Keratinocyte (primary cell): Measurements from ENCODE around the gene OLFM2. TPM values are rescaled to one million over a fixed set of nuclear protein-coding genes. Genes with fewer than 3 reads are reported as not detected.
"Not testable (repeated sequence)": the region's sequence is repeated elsewhere in the genome, so short reads cannot be mapped to it uniquely, and the experiment has no call there.

Experiments
- DNase-seq: peaks from one replicate; pipeline ENCODE4 v3.0.0-alpha.2; 2011; ENCODE audit warnings: low read depth, missing footprints, low spot score
- FAIRE-seq: peaks from 2 replicates; lab custom pipeline; 2011; peaks lifted over from hg19 to GRCh38; lab: Jason Lieb, UNC
- H2AFZ ChIP-seq: 2 replicates; pipeline ENCODE4 v1.6.0; 2012; ENCODE audit warnings: low read length, control low read depth, inconsistent platforms; ENCODE audit not compliant: control insufficient read depth
- H3K27ac ChIP-seq: 2 replicates; pipeline ENCODE4 v1.5.1; 2011; ENCODE audit warnings: low read length; ENCODE audit not compliant: control insufficient read depth, insufficient read depth
- H3K27me3 ChIP-seq: 3 replicates; pipeline ENCODE4 v1.6.0; 2011; ENCODE audit warnings: low read length; ENCODE audit not compliant: control insufficient read depth, insufficient read depth; ENCODE audit errors: extremely low read depth
- H3K36me3 ChIP-seq, 2 experiments: 2 replicates in 1 of 2; 3 replicates in 1 of 2; pipeline ENCODE4 v1.5.1; 2011; ENCODE audit warnings: low read length in 2 of 2, mild to moderate bottlenecking in 1 of 2; ENCODE audit not compliant: control insufficient read depth in 2 of 2, insufficient read depth in 2 of 2; ENCODE audit errors: extremely low read depth in 1 of 2
- H3K4me1 ChIP-seq: 3 replicates; pipeline ENCODE4 v1.5.1; 2011; ENCODE audit warnings: low read length; ENCODE audit not compliant: control insufficient read depth, insufficient read depth; ENCODE audit errors: extremely low read depth
- H3K4me2 ChIP-seq: 3 replicates; pipeline ENCODE4 v1.6.0; 2011; ENCODE audit warnings: low read depth, low read length; ENCODE audit not compliant: control insufficient read depth, insufficient read depth; ENCODE audit errors: extremely low read depth
- H3K4me3 ChIP-seq, 3 experiments: fragments of 200-600 bp in 1 of 3; sonication (generic) in 1 of 3; 2 replicates in 2 of 3; 3 replicates in 1 of 3; pipeline ENCODE4 v1.5.1; 2011 to 2016; ENCODE audit warnings: low read length in 3 of 3, mild to moderate bottlenecking in 3 of 3, control low read depth in 2 of 3, inconsistent platforms in 1 of 3, low read depth in 1 of 3, mixed read lengths in 1 of 3, mixed run types in 1 of 3, moderate library complexity in 1 of 3; ENCODE audit not compliant: control insufficient read depth in 2 of 3, insufficient read depth in 2 of 3; ENCODE audit errors: extremely low read depth in 1 of 3
- H3K79me2 ChIP-seq: 2 replicates; pipeline ENCODE4 v1.6.0; 2012; ENCODE audit warnings: low read length; ENCODE audit not compliant: control insufficient read depth, insufficient read depth
- H3K9ac ChIP-seq: 3 replicates; pipeline ENCODE4 v1.6.0; 2011; ENCODE audit warnings: low read length; ENCODE audit not compliant: control insufficient read depth, insufficient read depth; ENCODE audit errors: extremely low read depth
- H3K9me1 ChIP-seq: 3 replicates; pipeline ENCODE4 v1.6.0; 2011; ENCODE audit warnings: low read length; ENCODE audit not compliant: control insufficient read depth, insufficient read depth; ENCODE audit errors: extremely low read depth
- H3K9me3 ChIP-seq: 2 replicates; pipeline ENCODE4 v1.5.1; 2012; ENCODE audit warnings: low read depth, low read length; ENCODE audit not compliant: control insufficient read depth
- H4K20me1 ChIP-seq: 3 replicates; pipeline ENCODE4 v1.6.0; 2011; ENCODE audit warnings: low read length; ENCODE audit not compliant: control insufficient read depth, insufficient read depth; ENCODE audit errors: extremely low read depth
- EZH2 ChIP-seq: IDR thresholded peaks from one replicate; pipeline ENCODE4 v1.6.1; 2012; ENCODE audit warnings: inconsistent platforms, mild to moderate bottlenecking, low read length, moderate library complexity
- dilution Hi-C: fragments of 300-500 bp; cut with MboI; formaldehyde crosslinking; loops from one replicate; pipeline ENCODE4 v1.7.0; 2020; ENCODE audit warnings: low sequenced_read_pairs; ENCODE audit not compliant: extremely low pct_ligation_motif_present
- polyA plus RNA-seq, 5 experiments: library from polyadenylated mRNA; depleted of rRNA in 3 of 5; stranded (reverse) in 3 of 5; stranded (forward) in 1 of 5; unstranded in 1 of 5; fragments of >200 nt; gene quantifications; 1 replicate in 1 of 5; 2 replicates in 3 of 5; 3 replicates in 1 of 5; pipeline versions ENCODE4 v1.2.1 to v1.2.3, GENCODE V29; 2011 to 2012; ENCODE audit warnings: missing spikeins in 2 of 5, low read depth in 1 of 5, low replicate concordance in 1 of 5
- TF ChIP-seq, protein P1 (sequence below), 3 experiments: IDR thresholded peaks in 1 of 3; conservative IDR thresholded peaks in 1 of 3; optimal IDR thresholded peaks in 1 of 3; 2 replicates in 2 of 3; 3 replicates in 1 of 3; pipeline versions ENCODE3 to v1.5.1; 2011; ENCODE audit warnings: low read length in 3 of 3, mild to moderate bottlenecking in 3 of 3, moderate library complexity in 2 of 3, control low read depth in 1 of 3, inconsistent platforms in 1 of 3; ENCODE audit not compliant: insufficient read depth in 2 of 3; ENCODE audit errors: extremely low read depth in 1 of 3

The OLFM2 gene
- polyA plus RNA-seq, 1 donor (not counting 4 experiments of a cell fraction or from before 2014, with no cell fraction given) = 5.3 TPM

DNA sequence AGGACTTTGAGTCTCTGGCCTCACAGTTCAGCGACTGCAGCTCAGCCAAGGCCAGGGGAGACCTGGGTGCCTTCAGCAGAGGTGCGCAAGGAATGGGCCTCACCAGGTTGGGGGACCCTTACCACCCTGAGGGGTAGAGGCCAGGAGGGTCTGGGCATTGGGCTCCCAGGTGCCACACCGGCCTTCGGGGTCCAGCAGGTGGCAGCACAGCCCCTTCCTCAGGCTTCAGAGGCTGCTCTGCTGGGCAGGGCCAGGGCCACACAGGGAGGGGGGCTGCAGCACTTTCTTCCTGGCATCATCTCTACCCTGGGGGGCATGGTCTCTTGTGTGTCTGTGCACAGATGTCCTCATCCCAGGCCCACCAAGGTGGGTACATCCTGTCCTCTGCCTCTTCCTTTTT, 88.3 kb downstream of the OLFM2 start:
- dilution Hi-C loops = no loop called here
- Histone ChIP-seq H3K4me2 (no peak overlapping the region), H4K20me1 (no peaks in the 10 kb centered on the region), H3K4me3 (no peak overlapping the region), H3K4me1 (peaks cover 14% of the 10 kb centered on the region), H3K9ac (no peak overlapping the region), H3K9me1 (no peaks in the 10 kb centered on the region), H3K9me3 (no peaks in the 10 kb centered on the region), H3K36me3 (peaks cover 21 to 24% of the 10 kb centered on the region in 2 experiments), H3K27me3 (no peaks in the 10 kb centered on the region), H3K79me2 (peaks cover 3% of the 10 kb centered on the region), H2AFZ (no peak overlapping the region), H3K27ac (no peak overlapping the region)
- no peak for DNase-seq
- FAIRE-seq = no peak
- TF ChIP-seq, protein P1, sequence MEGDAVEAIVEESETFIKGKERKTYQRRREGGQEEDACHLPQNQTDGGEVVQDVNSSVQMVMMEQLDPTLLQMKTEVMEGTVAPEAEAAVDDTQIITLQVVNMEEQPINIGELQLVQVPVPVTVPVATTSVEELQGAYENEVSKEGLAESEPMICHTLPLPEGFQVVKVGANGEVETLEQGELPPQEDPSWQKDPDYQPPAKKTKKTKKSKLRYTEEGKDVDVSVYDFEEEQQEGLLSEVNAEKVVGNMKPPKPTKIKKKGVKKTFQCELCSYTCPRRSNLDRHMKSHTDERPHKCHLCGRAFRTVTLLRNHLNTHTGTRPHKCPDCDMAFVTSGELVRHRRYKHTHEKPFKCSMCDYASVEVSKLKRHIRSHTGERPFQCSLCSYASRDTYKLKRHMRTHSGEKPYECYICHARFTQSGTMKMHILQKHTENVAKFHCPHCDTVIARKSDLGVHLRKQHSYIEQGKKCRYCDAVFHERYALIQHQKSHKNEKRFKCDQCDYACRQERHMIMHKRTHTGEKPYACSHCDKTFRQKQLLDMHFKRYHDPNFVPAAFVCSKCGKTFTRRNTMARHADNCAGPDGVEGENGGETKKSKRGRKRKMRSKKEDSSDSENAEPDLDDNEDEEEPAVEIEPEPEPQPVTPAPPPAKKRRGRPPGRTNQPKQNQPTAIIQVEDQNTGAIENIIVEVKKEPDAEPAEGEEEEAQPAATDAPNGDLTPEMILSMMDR (optimal IDR thresholded peaks at IDR 0.05 in 1 of 3, IDR thresholded peaks at IDR 0.05 in 1 of 3, conservative IDR thresholded peaks at IDR 0.05 in 1 of 3; ENCODE audit: extremely low read depth in 1 of 3, insufficient read depth in 2 of 3, low read length in 3 of 3) = peak; percentile 46 to 70 (median 67)
- TF ChIP-seq EZH2 = no peak

GRCh38 chr19:9847087-9847671, 89.1 kb downstream of the OLFM2 start:
- Histone ChIP-seq H4K20me1 (no peaks in the 10 kb centered on the region), H3K36me3 (peaks cover 21 to 32% of the 10 kb centered on the region in 2 experiments), H3K4me2 (peak overlapping the region; percentile 32), H3K4me3 (no peak overlapping the region), H3K79me2 (peaks cover 3% of the 10 kb centered on the region), H3K4me1 (peaks cover 14% of the 10 kb centered on the region), H2AFZ (peak overlapping the region; percentile 65), H3K9me1 (no peaks in the 10 kb centered on the region), H3K9ac (peak overlapping the region; percentile 65), H3K27ac (peak overlapping the region; percentile 89), H3K9me3 (no peaks in the 10 kb centered on the region), H3K27me3 (no peaks in the 10 kb centered on the region)
- DNase-seq (peak; percentile 97), FAIRE-seq (peak; percentile 98)
- dilution Hi-C loops = no loop called here
- TF ChIP-seq, protein P1 (optimal IDR thresholded peaks at IDR 0.05 in 1 of 3, IDR thresholded peaks at IDR 0.05 in 1 of 3, conservative IDR thresholded peaks at IDR 0.05 in 1 of 3; ENCODE audit: extremely low read depth in 1 of 3, insufficient read depth in 2 of 3, low read length in 3 of 3) = peak; percentile 97 to 100 (median 97)
- no peak for TF ChIP-seq EZH2

DNA sequence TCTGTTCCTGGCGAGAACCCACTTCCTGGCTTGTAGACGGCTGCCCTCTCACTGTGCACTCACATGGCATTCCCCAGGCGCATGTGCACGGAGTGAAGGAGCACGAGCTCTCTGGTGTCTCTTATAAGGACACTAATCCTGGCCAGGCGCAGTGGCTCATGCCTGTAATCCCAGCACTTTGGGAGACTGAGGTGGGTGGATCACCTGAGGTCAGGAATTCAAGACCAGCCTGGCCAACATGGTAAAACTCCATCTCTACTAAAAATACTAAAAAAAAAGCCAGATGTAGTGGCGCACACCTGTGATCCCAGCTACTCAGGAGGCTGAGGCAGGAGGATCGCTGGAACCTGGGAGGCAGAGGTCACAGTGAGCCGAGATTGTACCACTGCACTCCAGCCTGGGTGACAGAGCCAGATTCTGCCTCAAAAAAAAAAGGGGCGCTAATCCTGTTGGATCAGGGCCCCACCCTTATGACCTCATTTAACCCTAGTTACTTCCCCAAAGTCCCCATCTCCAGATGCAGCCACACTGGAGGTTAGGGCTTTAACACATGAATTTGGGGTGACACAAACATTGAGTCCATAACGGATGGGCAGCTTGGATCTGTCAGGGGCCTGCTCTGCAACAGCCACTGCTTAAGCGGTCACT, 92.6 kb downstream of the OLFM2 start:
- DNase-seq, dilution Hi-C loops, H3K9me1 ChIP-seq, H3K27ac ChIP-seq, H3K9me3 ChIP-seq, H4K20me1 ChIP-seq, H3K79me2 ChIP-seq, H3K9ac ChIP-seq, H3K4me3 ChIP-seq, H2AFZ ChIP-seq, FAIRE-seq, H3K4me2 ChIP-seq, H3K27me3 ChIP-seq: not testable (repeated sequence)
- peaks cover 30 to 31% of the 10 kb centered on the region in 2 experiments for H3K36me3 ChIP-seq
- H3K4me1 ChIP-seq = peaks cover 14% of the 10 kb centered on the region
